WERI-Rb-1 (cell line): ENCODE measurements around the gene SH2D3A.

Experiments used
- DNase-seq: peaks from one replicate; pipeline ENCODE4 v3.0.0-alpha.2; 2020
- H3K27ac ChIP-seq: fragments of 250-450 bp; sonication (Bioruptor Pico); 2 replicates; pipeline ENCODE4 v1.5.1; 2020; ENCODE audit warnings: mild to moderate bottlenecking, moderate library complexity
- H3K27me3 ChIP-seq: fragments of 250-450 bp; sonication (Bioruptor Pico); 2 replicates; pipeline ENCODE4 v1.5.1; 2021; ENCODE audit warnings: mild to moderate bottlenecking, low read depth, moderate library complexity; ENCODE audit not compliant: insufficient read depth, severe bottlenecking
- H3K36me3 ChIP-seq: fragments of 250-450 bp; sonication (Bioruptor Pico); 2 replicates; pipeline ENCODE4 v1.5.1; 2020; ENCODE audit warnings: mild to moderate bottlenecking, moderate library complexity
- H3K4me3 ChIP-seq: 2 replicates; pipeline ENCODE4 v1.5.1; 2011; ENCODE audit warnings: low read depth, mild to moderate bottlenecking, control low read depth, low read length
- H3K9me3 ChIP-seq: fragments of 250-450 bp; sonication (Bioruptor Pico); 2 replicates; pipeline ENCODE4 v1.5.1; 2021; ENCODE audit warnings: mild to moderate bottlenecking, moderate library complexity; ENCODE audit not compliant: severe bottlenecking
- CTCF ChIP-seq: IDR thresholded peaks from 2 replicates; pipeline ENCODE4 v1.5.1; 2011; ENCODE audit warnings: low read depth, mild to moderate bottlenecking, control low read depth, inconsistent platforms, low read length

Gene SH2D3A

DNA sequence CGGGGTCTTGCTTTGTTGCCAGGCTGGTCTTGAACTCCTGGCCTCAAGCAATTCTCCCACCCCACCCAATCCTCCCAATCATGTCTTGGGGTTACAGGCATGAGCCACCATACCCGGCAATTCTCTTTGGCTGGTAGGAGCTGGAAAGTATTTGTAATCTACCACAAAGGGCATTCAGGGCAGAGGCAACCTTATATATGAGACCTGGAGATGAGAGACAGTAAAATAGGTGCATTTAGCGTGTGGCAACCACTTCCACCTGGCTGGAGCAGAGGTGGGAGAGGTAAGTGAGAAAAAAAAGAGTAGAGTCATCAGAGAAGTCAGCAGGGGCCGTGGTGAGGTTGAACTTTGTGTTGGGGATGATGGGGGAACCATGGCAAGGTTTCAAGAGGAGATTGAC is 42.0 kb upstream of the SH2D3A start:
- H3K4me3 ChIP-seq, result no peak overlapping the region
- H3K36me3 ChIP-seq, result no peaks in the 10 kb centered on the region
- H3K27me3 ChIP-seq, result peaks cover 76% of the 10 kb centered on the region
- no peak overlapping the region for H3K27ac ChIP-seq
- peaks cover 5% of the 10 kb centered on the region for H3K9me3 ChIP-seq
- no peak for TF ChIP-seq CTCF
- no peak for DNase-seq

DNA sequence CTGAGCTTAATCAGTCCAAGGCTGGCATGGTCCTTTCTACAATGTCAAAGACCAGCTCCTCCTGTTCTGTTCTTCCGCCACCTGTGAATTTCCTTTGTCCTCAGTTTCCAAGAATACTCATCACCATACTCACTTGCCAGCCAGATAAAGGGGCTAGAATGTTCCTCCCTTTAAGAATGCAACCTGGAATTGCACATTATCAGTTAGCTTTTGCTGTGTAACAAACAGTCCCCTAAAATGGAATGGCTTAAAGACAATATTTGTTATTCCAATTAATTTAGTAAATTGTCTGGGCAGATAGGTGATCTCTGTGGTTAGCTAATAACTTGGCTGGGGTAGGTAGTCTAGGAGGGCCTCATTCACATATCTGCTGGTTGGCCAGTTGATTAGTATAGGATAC is 41.3 kb upstream of the SH2D3A start:
- peaks cover 79% of the 10 kb centered on the region for H3K27me3 ChIP-seq
- no peak overlapping the region for H3K4me3 ChIP-seq
- no peak for TF ChIP-seq CTCF
- no peak for DNase-seq
- peaks cover 10% of the 10 kb centered on the region for H3K9me3 ChIP-seq
- H3K36me3 ChIP-seq, result no peaks in the 10 kb centered on the region
- H3K27ac ChIP-seq, result no peak overlapping the region

DNA sequence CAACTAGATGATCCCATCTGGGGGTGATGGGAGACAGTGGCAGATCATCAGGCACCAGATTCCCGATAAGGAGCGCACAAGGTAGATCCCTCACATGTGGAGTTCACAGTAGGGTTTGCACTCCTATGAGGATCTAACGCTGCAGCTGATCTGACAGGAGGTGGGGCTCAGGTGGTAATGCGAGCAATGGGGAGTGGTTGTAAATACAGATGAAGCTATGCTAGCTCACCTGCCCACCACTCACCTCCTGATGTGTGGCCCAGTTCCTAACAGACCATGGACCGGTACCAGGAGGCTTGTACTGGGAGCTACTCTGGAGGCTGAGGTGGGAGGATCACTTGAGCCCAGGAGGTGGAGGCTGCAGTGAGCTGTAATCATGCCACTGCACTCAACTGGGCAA is 40.1 kb upstream of the SH2D3A start:
- H3K27ac ChIP-seq, result no peak overlapping the region
- no peaks in the 10 kb centered on the region for H3K36me3 ChIP-seq
- H3K4me3 ChIP-seq, result no peak overlapping the region
- peaks cover 81% of the 10 kb centered on the region for H3K27me3 ChIP-seq
- DNase-seq, result no peak
- H3K9me3 ChIP-seq, result peaks cover 12% of the 10 kb centered on the region
- TF ChIP-seq CTCF, result no peak

DNA sequence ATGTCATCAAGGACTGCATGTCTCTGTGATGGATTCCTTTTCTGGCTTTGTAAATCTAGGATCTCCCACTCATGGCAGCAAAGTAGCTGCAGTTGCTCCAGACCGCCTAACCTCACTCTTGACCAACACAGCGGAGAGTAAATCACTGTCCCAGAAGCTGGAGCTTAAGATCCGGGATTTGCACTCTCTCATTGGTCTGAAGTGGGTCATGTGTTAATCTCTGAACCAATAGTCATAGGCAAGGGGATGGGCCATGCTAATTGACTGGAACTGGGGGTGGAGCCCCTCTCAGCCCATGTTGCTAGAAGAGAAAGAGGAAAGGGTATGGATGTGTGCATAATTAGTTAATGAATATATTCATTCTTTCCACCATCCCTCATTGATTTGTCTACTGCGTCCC is 39.3 kb upstream of the SH2D3A start:
- H3K36me3 ChIP-seq, result no peaks in the 10 kb centered on the region

DNA sequence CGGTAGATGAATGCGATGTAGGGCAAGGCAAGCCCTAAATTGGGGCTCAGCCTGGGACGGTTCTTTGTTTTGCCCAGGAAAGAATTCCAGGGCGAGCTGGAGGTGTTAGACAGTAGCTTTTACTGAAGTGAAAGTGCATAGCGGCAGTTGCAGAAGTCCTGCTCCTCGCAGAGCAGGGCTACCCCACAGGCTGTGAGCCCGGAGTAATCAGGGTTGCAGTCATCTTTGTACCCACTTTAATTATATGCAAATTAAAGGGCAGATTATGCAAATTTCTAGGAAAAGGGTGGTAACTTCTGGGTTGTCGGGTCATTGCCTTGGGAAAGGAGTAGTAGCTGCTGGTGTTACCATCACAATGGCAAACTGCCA is 35.8 kb upstream of the SH2D3A start:
- no peak overlapping the region for H3K27ac ChIP-seq
- peaks cover 12% of the 10 kb centered on the region for H3K9me3 ChIP-seq
- TF ChIP-seq CTCF, result no peak
- DNase-seq, result no peak
- no peak overlapping the region for H3K4me3 ChIP-seq
- H3K27me3 ChIP-seq, result peaks cover 68% of the 10 kb centered on the region
- H3K36me3 ChIP-seq, result no peaks in the 10 kb centered on the region

More for the DNA sequence above, 39.3 kb upstream of the SH2D3A start:
- no peak for TF ChIP-seq CTCF
- Histone ChIP-seq H3K27me3 (peaks cover 79% of the 10 kb centered on the region), H3K4me3 (no peak overlapping the region), H3K27ac (no peak overlapping the region), H3K9me3 (peaks cover 12% of the 10 kb centered on the region)
- no peak for DNase-seq

GRCh38 chr19:6802336-6803035 is 35.3 kb upstream of the SH2D3A start:
- no peak overlapping the region for H3K27ac ChIP-seq
- H3K27me3 ChIP-seq, result peaks cover 67% of the 10 kb centered on the region
- H3K4me3 ChIP-seq, result no peak overlapping the region
- H3K36me3 ChIP-seq, result no peaks in the 10 kb centered on the region
- TF ChIP-seq CTCF, result no peak
- H3K9me3 ChIP-seq, result peaks cover 12% of the 10 kb centered on the region
- no peak for DNase-seq
